H1 (cell line): Measurements from ENCODE around the gene RNF133. TPM values are rescaled to one million over a fixed set of nuclear protein-coding genes. Genes with fewer than 3 reads are reported as not detected.

ENCODE experiments used
- CHD7 ChIP-seq: fragments of 300-600 bp; sonication (generic); IDR thresholded peaks from 2 replicates; pipeline ENCODE4 v1.7.1; 2012; ENCODE audit warnings: low read length, moderate library complexity, mild to moderate bottlenecking, inconsistent platforms; ENCODE audit not compliant: insufficient replicate concordance
- JUND ChIP-seq: IDR thresholded peaks from 2 replicates; pipeline ENCODE4 v1.6.1; 2011; ENCODE audit warnings: mild to moderate bottlenecking, improper control_type of control experiment, low read length
- polyA plus RNA-seq, 7 experiments: library from polyadenylated mRNA; depleted of rRNA in 3 of 7; stranded (reverse) in 5 of 7; unstranded in 2 of 7; fragments of >200 nt in 5 of 7; fragments of 200-250 nt in 2 of 7; gene quantifications; 1 replicate in 5 of 7; 2 replicates in 1 of 7; 4 replicates in 1 of 7; pipeline versions ENCODE4 v1.2.1 to v1.2.3, GENCODE V29; 2011 to 2013; ENCODE audit warnings: missing spikeins in 2 of 7, mixed read lengths in 2 of 7
- total RNA-seq: library from RNA; stranded (reverse); fragmentation: NEBNext Ultra II Directional; extraction: Animal tissue kit (Norgen Biotek cat#: 25700); gene quantifications from 2 replicates; pipeline ENCODE4 v1.2.1, GENCODE V29; 2021

The RNF133 gene
- total and polyA plus RNA-seq, 2 of the 8 experiments (the other 6 are each of a cell fraction or from before 2014, with no cell fraction given), result 0.09 to 0.39 TPM

- TF ChIP-seq CHD7 (no peak), JUND (no peak)
These were observed 26.4 kb downstream of the RNF133 start (continued) for GRCh38 chr7:122672536-122672935.
